GM23248 (cell line): ENCODE data around the gene TRIM22. TPM values are rescaled to one million over a fixed set of nuclear protein-coding genes. Genes with fewer than 3 reads are reported as not detected.

Source experiments
- DNase-seq: peaks from one replicate; pipeline ENCODE4 v3.0.0-alpha.2; 2015
- H2AFZ ChIP-seq: fragments of 200-600 bp; sonication (generic); 2 replicates; pipeline ENCODE4 v1.6.1; 2016; ENCODE audit warnings: antibody characterized with exemption
- H3F3A ChIP-seq: fragments of 200-600 bp; sonication (generic); 2 replicates; pipeline ENCODE4 v1.6.1; 2016; ENCODE audit warnings: mild to moderate bottlenecking, antibody characterized with exemption, mixed run types; ENCODE audit not compliant: insufficient read depth
- H3K27ac ChIP-seq: fragments of 200-600 bp; sonication (generic); 2 replicates; pipeline ENCODE4 v1.5.1; 2016; ENCODE audit warnings: mild to moderate bottlenecking
- H3K27me3 ChIP-seq: fragments of 200-600 bp; sonication (generic); replicated peaks from 2 replicates; pipeline ENCODE4 v1.6.1; 2016; ENCODE audit warnings: mild to moderate bottlenecking; ENCODE audit not compliant: insufficient read depth
- H3K36me3 ChIP-seq: fragments of 200-600 bp; sonication (generic); 2 replicates; pipeline ENCODE4 v1.6.1; 2016; ENCODE audit warnings: low read depth, mild to moderate bottlenecking
- H3K4me1 ChIP-seq: fragments of 200-600 bp; sonication (generic); 2 replicates; pipeline ENCODE4 v1.6.1; 2016; ENCODE audit warnings: mild to moderate bottlenecking; ENCODE audit not compliant: insufficient read depth
- H3K4me2 ChIP-seq: fragments of 200-600 bp; sonication (generic); one replicate; pipeline ENCODE4 v1.6.1; 2016; ENCODE audit warnings: mild to moderate bottlenecking; ENCODE audit not compliant: unreplicated experiment
- H3K4me3 ChIP-seq: fragments of 200-600 bp; sonication (generic); 2 replicates; pipeline ENCODE4 v1.5.1; 2016; ENCODE audit warnings: mild to moderate bottlenecking
- H3K79me2 ChIP-seq: fragments of 200-600 bp; sonication (generic); 2 replicates; pipeline ENCODE4 v1.6.1; 2016; ENCODE audit warnings: mild to moderate bottlenecking; ENCODE audit not compliant: insufficient read depth
- H3K9ac ChIP-seq: fragments of 200-600 bp; sonication (generic); 2 replicates; pipeline ENCODE4 v1.6.1; 2016; ENCODE audit warnings: mild to moderate bottlenecking
- H3K9me2 ChIP-seq: fragments of 200-600 bp; sonication (generic); 2 replicates; pipeline ENCODE4 v1.6.1; 2016; ENCODE audit warnings: mixed run types, mild to moderate bottlenecking, moderate library complexity; ENCODE audit not compliant: insufficient read depth
- H3K9me3 ChIP-seq: fragments of 200-600 bp; sonication (generic); one replicate; pipeline ENCODE4 v1.6.1; 2017; ENCODE audit warnings: low read depth
- H4K20me1 ChIP-seq: fragments of 200-600 bp; sonication (generic); 2 replicates; pipeline ENCODE4 v1.6.0; 2016; ENCODE audit not compliant: insufficient read depth
- EZH2 ChIP-seq: fragments of 200-600 bp; sonication (generic); IDR thresholded peaks from 2 replicates; pipeline ENCODE4 v1.6.1; 2018; ENCODE audit warnings: antibody characterized with exemption, mild to moderate bottlenecking; ENCODE audit not compliant: insufficient read depth, poor library complexity, severe bottlenecking
- EZH2phosphoT487 ChIP-seq: fragments of 200-600 bp; sonication (generic); IDR thresholded peaks from 2 replicates; pipeline ENCODE4 v1.6.1; 2018; ENCODE audit warnings: antibody characterized with exemption, moderate library complexity, mild to moderate bottlenecking, low read depth; ENCODE audit not compliant: insufficient read depth
- WGBS, 2 experiments: methylation state at CpG; one replicate each; pipeline ENCODE4 v1.1.6; 2015 to 2017; ENCODE audit warnings: low lambda C conversion rate in 2 of 2, low coverage in 1 of 2; ENCODE audit errors: missing lambda C conversion rate in 2 of 2; 5-methylcytosine and 5-hydroxymethylcytosine counted together
- in situ Hi-C: fragments of 300-500 bp; cut with MboI; formaldehyde crosslinking; loops from 2 replicates; pipeline ENCODE4 v1.15.0; 2020
- polyA plus RNA-seq: library from polyadenylated mRNA; unstranded; fragments of >200 nt; fragmentation: Nextera tagmentation; extraction: Ambion mirVana; gene quantifications from 2 replicates; pipeline ENCODE4 v1.2.1, GENCODE V29; 2016
- total RNA-seq: library from RNA; depleted of rRNA; stranded (reverse); fragments of >200 nt; shearing (Covaris generic); gene quantifications from 2 replicates; pipeline ENCODE4 v1.2.3, GENCODE V29; 2014; rRNA removed

TRIM22 gene
- total RNA-seq (58.4 and 114 TPM in 2 replicates), polyA plus RNA-seq (50.2 and 51.1 TPM in 2 replicates)

DNA sequence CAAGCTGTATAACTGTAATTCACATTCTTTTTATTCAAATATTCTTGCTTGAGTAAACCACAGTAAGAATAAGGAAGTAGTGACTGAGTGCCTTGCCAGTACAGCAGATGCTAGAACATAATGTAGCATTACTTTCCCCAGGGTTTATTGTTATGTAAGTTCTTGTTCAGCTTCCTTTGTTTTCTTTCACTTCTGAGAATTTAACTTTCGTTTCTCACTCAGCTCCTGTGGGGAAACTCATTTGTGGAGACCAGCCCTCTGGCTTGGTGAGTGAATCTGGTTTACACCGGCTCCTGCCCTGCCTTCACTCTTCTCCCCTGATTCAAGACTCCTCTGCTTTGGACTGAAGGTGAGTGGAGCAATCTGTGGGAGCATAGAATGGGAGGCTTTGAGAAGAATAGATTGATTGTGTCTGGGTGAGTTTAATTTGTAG lies at the start of gene TRIM22:
TRIM22 (plus strand) TSS at position 240 of the 433 bp plus-strand sequence. CDS start 6,443 bp downstream, outside the sequence.
- no peaks in the 10 kb centered on the region for H3K9me3 ChIP-seq
- no peaks in the 10 kb centered on the region for H3K9me2 ChIP-seq
- peaks cover 22% of the 10 kb centered on the region for H3K4me1 ChIP-seq
- WGBS, 2 experiments, result 2 to 3% methylated on average over 2 of the region's 2 CpGs
- no peaks in the 10 kb centered on the region for H3K27me3 ChIP-seq
- H3K4me2 ChIP-seq, result peak within 1 kb of the TSS; percentile 97
- H3K27ac ChIP-seq, result peak within 1 kb of the TSS; percentile 97
- TF ChIP-seq EZH2 (no peak), EZH2phosphoT487 (no peak)
- peak within 1 kb of the TSS; percentile 96 for H3K9ac ChIP-seq
- H3F3A ChIP-seq, result peaks cover 9% of the 10 kb centered on the region; the same call in 1 of the 2 replicates
- H3K36me3 ChIP-seq, result 0 out of 2 replicates have a peak, but pooled peaks cover 4% of the 10 kb centered on the region
- peak within 1 kb of the TSS; percentile 72 for H2AFZ ChIP-seq
- DNase-seq, result peak; percentile 88
- peaks cover 28% of the 10 kb centered on the region for H3K79me2 ChIP-seq
- H3K4me3 ChIP-seq, result peak within 1 kb of the TSS; percentile 79
- in situ Hi-C loops, result loop anchor here (25.0 kb wide), 1 partner anchor 648 kb away; no protein-coding TSS in a partner anchor
- no peaks in the 10 kb centered on the region for H4K20me1 ChIP-seq

GRCh38 chr11:5639953-5640352 lies 49.6 kb upstream of the TRIM22 start:
- 47 to 50% methylated on average over 1 of the region's 1 CpG for WGBS, 2 experiments
- Histone ChIP-seq H3K9ac (no peak overlapping the region), H3K4me3 (no peak overlapping the region), H3F3A (no peaks in the 10 kb centered on the region), H3K4me2 (no peak overlapping the region), H3K27me3 (no peaks in the 10 kb centered on the region), H3K79me2 (no peaks in the 10 kb centered on the region), H3K27ac (no peak overlapping the region), H3K9me2 (no peaks in the 10 kb centered on the region), H3K36me3 (peaks cover 3% of the 10 kb centered on the region; the same call in 1 of the 2 replicates), H3K4me1 (no peaks in the 10 kb centered on the region), H2AFZ (no peak overlapping the region), H4K20me1 (no peaks in the 10 kb centered on the region), H3K9me3 (no peaks in the 10 kb centered on the region)
- in situ Hi-C loops, result no loop called here
- DNase-seq, result no peak
- TF ChIP-seq EZH2phosphoT487 (no peak), EZH2 (no peak)

DNA sequence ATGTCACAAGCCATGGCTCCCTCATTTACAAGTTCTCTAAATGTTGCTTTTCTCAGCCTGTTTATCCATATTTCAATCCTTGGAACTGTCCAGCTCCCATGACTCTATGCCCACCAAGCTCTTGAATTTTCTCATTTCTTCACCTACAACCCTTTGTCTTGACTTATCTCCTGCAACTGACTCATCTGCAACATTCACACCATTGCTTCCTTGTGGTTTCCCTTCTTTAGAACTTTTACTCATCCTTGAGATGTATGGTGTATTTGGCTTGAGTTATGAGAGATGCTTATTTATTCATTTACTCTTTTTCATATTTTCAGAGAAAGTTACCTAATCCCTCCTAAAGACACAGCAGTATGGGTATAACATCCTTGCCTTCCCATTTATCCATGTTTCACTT lies 46.0 kb upstream of the TRIM22 start:
- Histone ChIP-seq H3K9me3 (no peaks in the 10 kb centered on the region), H3K4me1 (no peaks in the 10 kb centered on the region), H4K20me1 (no peaks in the 10 kb centered on the region), H3K9me2 (no peaks in the 10 kb centered on the region), H3K27me3 (no peaks in the 10 kb centered on the region), H3F3A (no peaks in the 10 kb centered on the region), H3K36me3 (peaks cover 3% of the 10 kb centered on the region; the same call in 1 of the 2 replicates), H3K4me2 (no peak overlapping the region), H2AFZ (no peak overlapping the region), H3K4me3 (no peak overlapping the region), H3K79me2 (no peaks in the 10 kb centered on the region), H3K27ac (no peak overlapping the region), H3K9ac (no peak overlapping the region)
- DNase-seq, result no peak
- in situ Hi-C loops, result no loop called here
- TF ChIP-seq EZH2phosphoT487 (no peak), EZH2 (no peak)

DNA sequence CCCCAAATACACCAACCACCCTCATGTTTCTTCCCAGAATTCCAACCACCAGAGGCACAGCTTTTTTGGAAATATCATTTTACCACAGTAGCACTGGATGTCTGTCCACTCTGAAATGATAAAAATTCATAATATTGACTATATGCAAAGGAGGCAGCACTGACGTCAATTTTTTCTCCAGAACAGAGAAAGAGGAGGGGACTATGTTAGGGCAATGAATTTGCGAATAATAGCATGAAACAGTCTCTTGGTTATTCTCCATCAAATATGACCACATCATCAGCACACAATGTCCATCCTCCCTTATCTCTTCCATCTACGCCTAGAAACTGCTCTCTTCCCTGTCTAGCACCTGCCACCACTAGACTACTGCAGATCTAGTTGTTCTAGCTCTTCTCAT lies 43.5 kb upstream of the TRIM22 start:
- no peaks in the 10 kb centered on the region for H3K9me3 ChIP-seq
- no peak overlapping the region for H3K4me3 ChIP-seq
- TF ChIP-seq EZH2phosphoT487 (no peak), EZH2 (no peak)
- H3K9me2 ChIP-seq, result no peaks in the 10 kb centered on the region
- H3K4me1 ChIP-seq, result no peaks in the 10 kb centered on the region
- no peak overlapping the region for H3K9ac ChIP-seq
- H4K20me1 ChIP-seq, result no peaks in the 10 kb centered on the region
- WGBS, 2 experiments, result 82 to 93% methylated on average over 3 of the region's 3 CpGs
- H3K79me2 ChIP-seq, result no peaks in the 10 kb centered on the region
- H2AFZ ChIP-seq, result no peak overlapping the region
- no peak for DNase-seq
- no peak overlapping the region for H3K4me2 ChIP-seq
- no peaks in the 10 kb centered on the region for H3F3A ChIP-seq
- H3K27ac ChIP-seq, result no peak overlapping the region
- H3K27me3 ChIP-seq, result no peaks in the 10 kb centered on the region
- in situ Hi-C loops, result no loop called here
- peaks cover 3% of the 10 kb centered on the region; the same call in 1 of the 2 replicates for H3K36me3 ChIP-seq
